B cell (primary cell): Measurements from ENCODE around the gene INCA1. TPM values are rescaled to one million over a fixed set of nuclear protein-coding genes. Genes with fewer than 3 reads are reported as not detected.
"Not testable (repeated sequence)": the region's sequence is repeated elsewhere in the genome, so short reads cannot be mapped to it uniquely, and the experiment has no call there.

ENCODE experiments used
- ATAC-seq: fragments of 200-7000 bp; cut with Tn5 transposase; one replicate; pipeline ENCODE4 v1.10.0; 2021; ENCODE audit warnings: low read depth, mild to moderate bottlenecking, moderate number of reproducible peaks, moderate library complexity
- CTCF ChIA-PET: fragments of 350-600 bp; sonication (Branson Sonifier 250); formaldehyde crosslinking; loops from one replicate; lab custom pipeline; 2021; ENCODE audit warnings: antibody characterized with exemption, inconsistent platforms; lab: Charles Lee
- POLR2A ChIA-PET: fragments of 350-600 bp; sonication (Branson Sonifier 250); formaldehyde crosslinking; loops from one replicate; lab custom pipeline; 2021; ENCODE audit warnings: antibody characterized with exemption; lab: Charles Lee
- DNase-seq: peaks from one replicate; pipeline ENCODE4 v3.0.0; 2013
- H2AFZ ChIP-seq: 2 replicates; pipeline ENCODE4 v1.6.1; 2012; ENCODE audit warnings: mild to moderate bottlenecking, low read depth, low read length; ENCODE audit not compliant: insufficient read depth, poor library complexity, severe bottlenecking
- H3K27ac ChIP-seq, 2 donors: 1 replicate in 1 of 2; 2 replicates in 1 of 2; pipeline ENCODE4 v1.5.1; 2012 to 2013; ENCODE audit warnings: low read length in 2 of 2, mild to moderate bottlenecking in 2 of 2, moderate library complexity in 1 of 2
- H3K27me3 ChIP-seq, 4 experiments: fragments of 200-600 bp in 1 of 4; sonication (generic) in 1 of 4; replicated peaks in 1 of 4; 1 replicate in 2 of 4; 2 replicates in 2 of 4; pipeline versions ENCODE4 v1.6.1 to v1.7.0; 2013 to 2016; ENCODE audit warnings: low read length in 3 of 4, mild to moderate bottlenecking in 2 of 4, mixed read lengths in 1 of 4, moderate library complexity in 1 of 4; ENCODE audit not compliant: insufficient read depth in 4 of 4, control insufficient read depth in 3 of 4; ENCODE audit errors: control extremely low read depth in 1 of 4
- H3K36me3 ChIP-seq, 2 experiments: replicated peaks in 1 of 2; 1 replicate in 1 of 2; 2 replicates in 1 of 2; pipeline versions ENCODE4 v1.6.1 to v1.7.1; 2013; ENCODE audit warnings: low read length in 1 of 2; ENCODE audit not compliant: insufficient read depth in 2 of 2, control insufficient read depth in 1 of 2; ENCODE audit errors: control extremely low read depth in 1 of 2, extremely low read depth in 1 of 2
- H3K4me1 ChIP-seq, 2 donors: fragments of 200-600 bp in 1 of 2; sonication (generic) in 1 of 2; 1 replicate in 1 of 2; 2 replicates in 1 of 2; pipeline versions ENCODE4 v1.5.1 to v1.6.1; 2013 to 2017; ENCODE audit warnings: low read length in 2 of 2; ENCODE audit not compliant: control insufficient read depth in 2 of 2, insufficient read depth in 2 of 2
- H3K4me2 ChIP-seq: replicated peaks from 2 replicates; pipeline ENCODE3; 2012; ENCODE audit warnings: mild to moderate bottlenecking, low read depth, low read length; ENCODE audit not compliant: poor library complexity, severe bottlenecking
- H3K4me3 ChIP-seq, 5 experiments: fragments of 200-600 bp in 1 of 5; sonication (generic) in 1 of 5; 1 replicate in 3 of 5; 2 replicates in 2 of 5; pipeline versions ENCODE4 v1.5.1 to v1.7.0; 2011 to 2016; ENCODE audit warnings: low read length in 4 of 5, mild to moderate bottlenecking in 4 of 5, low read depth in 2 of 5, control low read depth in 1 of 5, moderate library complexity in 1 of 5; ENCODE audit not compliant: insufficient read depth in 1 of 5; ENCODE audit errors: control extremely low read depth in 1 of 5, extremely low read depth in 1 of 5
- H3K79me2 ChIP-seq: fragments of 200-600 bp; sonication (generic); one replicate; pipeline ENCODE4 v1.6.0; 2016; ENCODE audit warnings: low read length; ENCODE audit not compliant: control insufficient read depth, insufficient read depth
- H3K9ac ChIP-seq: fragments of 200-600 bp; sonication (generic); 2 replicates; pipeline ENCODE4 v1.6.1; 2017; ENCODE audit warnings: mild to moderate bottlenecking, low read length, moderate library complexity
- H3K9me3 ChIP-seq, 3 donors: one replicate each; pipeline versions ENCODE4 v1.6.1 to v1.7.1; 2013; ENCODE audit warnings: low read length in 2 of 3; ENCODE audit not compliant: control insufficient read depth in 2 of 3, insufficient read depth in 1 of 3; ENCODE audit errors: control extremely low read depth in 1 of 3
- H4K20me1 ChIP-seq: 2 replicates; pipeline ENCODE4 v1.6.0; 2012; ENCODE audit warnings: mild to moderate bottlenecking, low read length; ENCODE audit not compliant: insufficient read depth, control insufficient read depth, poor library complexity, severe bottlenecking
- H3K27ac Mint-ChIP-seq: one replicate; pipeline ENCODE4 v1.8.0; 2021; ENCODE audit warnings: mixed read lengths
- H3K27me3 Mint-ChIP-seq: one replicate; pipeline ENCODE4 v1.8.0; 2021; ENCODE audit warnings: mixed read lengths
- H3K4me1 Mint-ChIP-seq: one replicate; pipeline ENCODE4 v1.8.0; 2021; ENCODE audit warnings: mixed read lengths
- H3K4me3 Mint-ChIP-seq: one replicate; pipeline ENCODE4 v1.8.0; 2021; ENCODE audit warnings: mixed read lengths
- H3K9me3 Mint-ChIP-seq: one replicate; pipeline ENCODE4 v1.8.0; 2022; ENCODE audit warnings: mixed read lengths; ENCODE audit not compliant: insufficient read depth
- EZH2 ChIP-seq: IDR thresholded peaks from 2 replicates; pipeline ENCODE4 v1.6.1; 2012; ENCODE audit warnings: borderline replicate concordance, low read depth, mild to moderate bottlenecking, moderate library complexity, low read length; ENCODE audit not compliant: insufficient read depth, poor library complexity, severe bottlenecking
- WGBS: methylation state at CpG from one replicate; pipeline ENCODE4 v1.1.5; 2013; ENCODE audit warnings: missing lambda C conversion rate; ENCODE audit not compliant: insufficient coverage; 5-methylcytosine and 5-hydroxymethylcytosine counted together
- intact Hi-C: fragments of 100-400 bp; cut with micrococcal nuclease; formaldehyde crosslinking; loops from one replicate; pipeline ENCODE4 v1.10.0; 2022
- polyA plus RNA-seq: library from polyadenylated mRNA; depleted of rRNA; stranded (reverse); fragments of >200 nt; gene quantifications from 2 replicates; pipeline ENCODE4 v1.2.3, GENCODE V29; 2012
- total RNA-seq, 2 donors: library from RNA; stranded (reverse); fragments of 120-200 nt in 1 of 2; gene quantifications; 1 replicate in 1 of 2; 2 replicates in 1 of 2; pipeline versions ENCODE4 v1.2.3 to v1.2.4, GENCODE V29; 2013 to 2022
- TF ChIP-seq, protein P1 (sequence below): fragments of 200-600 bp; IDR thresholded peaks from one replicate; pipeline ENCODE4 v1.8.0; 2022; ENCODE audit warnings: antibody characterized with exemption, mild to moderate bottlenecking

The INCA1 gene
- total and polyA plus RNA-seq, 2 donors (not counting 1 experiment from before 2014, with no cell fraction given): 0.30 to 0.60 TPM

- H3K4me3 ChIP-seq, H4K20me1 ChIP-seq, H2AFZ ChIP-seq, H3K36me3 ChIP-seq, H3K9me3 ChIP-seq, H3K4me3 Mint-ChIP-seq, H3K9me3 Mint-ChIP-seq, H3K27ac Mint-ChIP-seq, DNase-seq, H3K9ac ChIP-seq, H3K79me2 ChIP-seq, ATAC-seq, H3K27ac ChIP-seq, H3K27me3 Mint-ChIP-seq, H3K4me2 ChIP-seq: not testable (repeated sequence)
- H3K4me1 ChIP-seq: peaks cover 7 to 18% of the 10 kb centered on the region in 2 donors
- peaks cover 0 to 16% (median 5%) of the 10 kb centered on the region in 4 experiments for H3K27me3 ChIP-seq
- ChIA-PET CTCF (interaction anchor here (0.7 to 7.8 kb wide), 17 partner anchors 12 to 411 kb away, joined by 3 to 153 read pairs (median 4); partner anchors contain the start of genes INCA1, SPAG7 and ZFP3), POLR2A (interaction anchor here (0.7 to 1.1 kb wide), 2 partner anchors 19 to 43 kb away, joined by 3 to 8 read pairs; partner anchors contain the start of gene CAMTA2)
- WGBS: no CpG with 5 or more reads among the region's 2 CpGs
- intact Hi-C loops: loop anchor here (2.0 to 5.0 kb wide), 3 partner anchors 19 to 47 kb away; partner anchors contain the start of genes INCA1, KIF1C and ZFP3
- H3K4me1 Mint-ChIP-seq: peaks cover 25% of the 10 kb centered on the region
Observed at GRCh38 chr17:5030168-5030567, 32.8 kb upstream of the INCA1 start.

DNA sequence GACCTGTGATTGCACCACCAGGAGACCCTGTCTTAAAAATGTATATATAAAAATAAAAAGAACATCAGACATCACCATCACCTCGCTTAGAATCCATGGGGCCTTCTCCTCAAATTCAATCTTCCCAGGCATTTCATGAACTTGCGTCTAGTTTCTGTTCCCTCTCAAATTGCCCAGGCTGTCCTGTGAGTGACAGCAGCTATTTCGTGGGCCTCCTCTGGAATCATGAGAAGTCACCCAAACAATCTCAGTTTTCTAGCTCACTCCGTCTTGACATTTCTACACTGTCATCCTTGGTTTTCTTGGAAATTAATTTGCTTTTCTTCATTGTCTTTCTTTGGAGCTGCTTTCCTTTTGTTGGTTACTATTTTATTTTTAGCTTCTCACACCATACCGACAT lies 30.6 kb upstream of the INCA1 start:
- Histone ChIP-seq H3K9ac (no peak overlapping the region), H2AFZ (no peak overlapping the region), H3K27me3 (peaks cover 0 to 4% (median 0%) of the 10 kb centered on the region in 4 experiments), H3K9me3 (no peaks in the 10 kb centered on the region), H3K4me3 (no peak overlapping the region), H3K4me2 (no peak overlapping the region), H3K36me3 (no peaks in the 10 kb centered on the region), H4K20me1 (no peaks in the 10 kb centered on the region), H3K27ac (no peak overlapping the region), H3K4me1 (peaks cover 7 to 18% of the 10 kb centered on the region in 2 donors), H3K79me2 (no peaks in the 10 kb centered on the region)
- WGBS: 100% methylated on average over 3 of the region's 5 CpGs
- intact Hi-C loops: no loop called here
- CTCF ChIA-PET: interaction anchor here (0.6 to 7.8 kb wide), 6 partner anchors 9 to 33 kb away, joined by 3 to 153 read pairs (median 13); no protein-coding TSS in a partner anchor
- Mint-ChIP-seq H3K4me1 (peaks cover 21% of the 10 kb centered on the region), H3K27me3 (no peaks in the 10 kb centered on the region), H3K27ac (no peak overlapping the region), H3K4me3 (no peak overlapping the region), H3K9me3 (no peaks in the 10 kb centered on the region)
- POLR2A ChIA-PET: interaction anchor here (0.7 to 1.0 kb wide), 2 partner anchors 22 to 405 kb away, joined by 3 to 5 read pairs; no protein-coding TSS in a partner anchor
- ATAC-seq (no peak), DNase-seq (no peak)
- TF ChIP-seq, protein P1, sequence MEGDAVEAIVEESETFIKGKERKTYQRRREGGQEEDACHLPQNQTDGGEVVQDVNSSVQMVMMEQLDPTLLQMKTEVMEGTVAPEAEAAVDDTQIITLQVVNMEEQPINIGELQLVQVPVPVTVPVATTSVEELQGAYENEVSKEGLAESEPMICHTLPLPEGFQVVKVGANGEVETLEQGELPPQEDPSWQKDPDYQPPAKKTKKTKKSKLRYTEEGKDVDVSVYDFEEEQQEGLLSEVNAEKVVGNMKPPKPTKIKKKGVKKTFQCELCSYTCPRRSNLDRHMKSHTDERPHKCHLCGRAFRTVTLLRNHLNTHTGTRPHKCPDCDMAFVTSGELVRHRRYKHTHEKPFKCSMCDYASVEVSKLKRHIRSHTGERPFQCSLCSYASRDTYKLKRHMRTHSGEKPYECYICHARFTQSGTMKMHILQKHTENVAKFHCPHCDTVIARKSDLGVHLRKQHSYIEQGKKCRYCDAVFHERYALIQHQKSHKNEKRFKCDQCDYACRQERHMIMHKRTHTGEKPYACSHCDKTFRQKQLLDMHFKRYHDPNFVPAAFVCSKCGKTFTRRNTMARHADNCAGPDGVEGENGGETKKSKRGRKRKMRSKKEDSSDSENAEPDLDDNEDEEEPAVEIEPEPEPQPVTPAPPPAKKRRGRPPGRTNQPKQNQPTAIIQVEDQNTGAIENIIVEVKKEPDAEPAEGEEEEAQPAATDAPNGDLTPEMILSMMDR: no peak
- TF ChIP-seq EZH2: no peak
